Liver (tissue), 9 donors: ENCODE results near the gene DCTN5. TPM values are rescaled to one million over a fixed set of nuclear protein-coding genes. Genes with fewer than 3 reads are reported as not detected.
"Not testable (repeated sequence)": the region's sequence is repeated elsewhere in the genome, so short reads cannot be mapped to it uniquely, and the experiment has no call there.

Experiments
- DNase-seq: peaks from one replicate; pipeline ENCODE4 v3.0.0-alpha.2; 2017; ENCODE audit warnings: low spot score
- H3K27ac ChIP-seq, 2 donors: one replicate each; pipeline ENCODE4 v1.7.0; 2013; ENCODE audit warnings: inconsistent platforms in 2 of 2, low read length in 2 of 2, control low read depth in 1 of 2, low read depth in 1 of 2, mild to moderate bottlenecking in 1 of 2
- H3K27me3 ChIP-seq, 4 donors: one replicate each; pipeline versions ENCODE4 v1.6.1 to v1.7.0; 2013; ENCODE audit warnings: low read length in 3 of 4, inconsistent platforms in 1 of 4, mild to moderate bottlenecking in 1 of 4, moderate library complexity in 1 of 4; ENCODE audit not compliant: control insufficient read depth in 4 of 4, insufficient read depth in 4 of 4
- H3K36me3 ChIP-seq, 4 donors: one replicate each; pipeline versions ENCODE4 v1.6.1 to v1.7.0; 2013; ENCODE audit warnings: low read length in 3 of 4, mild to moderate bottlenecking in 3 of 4, low read depth in 1 of 4, moderate library complexity in 1 of 4; ENCODE audit not compliant: control insufficient read depth in 4 of 4, insufficient read depth in 3 of 4
- H3K4me1 ChIP-seq, 4 donors: one replicate each; pipeline versions ENCODE4 v1.6.1 to v1.7.0; 2013; ENCODE audit warnings: low read length in 3 of 4, mild to moderate bottlenecking in 3 of 4, moderate library complexity in 1 of 4; ENCODE audit not compliant: control insufficient read depth in 4 of 4, insufficient read depth in 4 of 4
- H3K4me3 ChIP-seq, 3 donors: one replicate each; pipeline versions ENCODE4 v1.6.1 to v1.7.0; 2013; ENCODE audit warnings: low read length in 3 of 3, control low read depth in 1 of 3, low read depth in 1 of 3, mild to moderate bottlenecking in 1 of 3
- H3K9ac ChIP-seq, 2 donors: one replicate each; pipeline ENCODE4 v1.7.0; 2013; ENCODE audit warnings: low read length in 2 of 2, mild to moderate bottlenecking in 2 of 2, moderate library complexity in 2 of 2, control low read depth in 1 of 2, low read depth in 1 of 2
- H3K9me3 ChIP-seq, 4 donors: one replicate each; pipeline versions ENCODE4 v1.6.1 to v1.7.0; 2013; ENCODE audit warnings: low read length in 3 of 4; ENCODE audit not compliant: control insufficient read depth in 4 of 4
- ATF3 ChIP-seq: IDR thresholded peaks from 2 replicates; pipeline ENCODE4 v1.6.1; 2016; ENCODE audit warnings: antibody characterized with exemption
- CTCF ChIP-seq: fragments of 150-350 bp; IDR thresholded peaks from 2 replicates; pipeline ENCODE4 v1.5.1; 2017; ENCODE audit warnings: improper control_type of control experiment, low read depth, low read length; ENCODE audit not compliant: missing input control
- EGR1 ChIP-seq, 2 donors: IDR thresholded peaks; 2 replicates each; pipeline ENCODE4 v1.6.1; 2016 to 2018; ENCODE audit warnings: antibody characterized with exemption in 2 of 2, low read depth in 2 of 2
- HNF4A ChIP-seq, 2 donors: conservative IDR thresholded peaks; 2 replicates each; pipeline ENCODE4 v1.6.1; 2016; ENCODE audit warnings: antibody characterized with exemption in 2 of 2, mild to moderate bottlenecking in 2 of 2
- JUND ChIP-seq, 2 donors: IDR thresholded peaks; 2 replicates each; pipeline ENCODE4 v1.6.1; 2016; ENCODE audit warnings: antibody characterized with exemption in 2 of 2
- NR2F2 ChIP-seq: IDR thresholded peaks from 2 replicates; pipeline ENCODE4 v1.6.1; 2016; ENCODE audit warnings: antibody characterized with exemption
- REST ChIP-seq: IDR thresholded peaks from 2 replicates; pipeline ENCODE4 v1.6.1; 2016; ENCODE audit warnings: antibody characterized with exemption, mild to moderate bottlenecking
- RXRA ChIP-seq, 2 donors: IDR thresholded peaks; 2 replicates each; pipeline ENCODE4 v1.6.1; 2017 to 2018; ENCODE audit warnings: antibody characterized with exemption in 2 of 2, mild to moderate bottlenecking in 1 of 2
- SP1 ChIP-seq: IDR thresholded peaks from 2 replicates; pipeline ENCODE4 v1.6.1; 2018; ENCODE audit warnings: antibody characterized with exemption, mild to moderate bottlenecking
- TAF1 ChIP-seq: conservative IDR thresholded peaks from 2 replicates; pipeline ENCODE4 v1.6.1; 2016; ENCODE audit warnings: antibody characterized with exemption, mild to moderate bottlenecking
- YY1 ChIP-seq: IDR thresholded peaks from 2 replicates; pipeline ENCODE4 v1.6.1; 2016; ENCODE audit warnings: antibody characterized with exemption, mild to moderate bottlenecking
- ZBTB33 ChIP-seq: IDR thresholded peaks from 2 replicates; pipeline ENCODE4 v1.6.1; 2016; ENCODE audit warnings: antibody characterized with exemption
- WGBS: extraction: QIAGEN DNeasy Blood & Tissue Kit; methylation state at CpG from one replicate; pipeline ENCODE4 v1.1.7; 2013; 5-methylcytosine and 5-hydroxymethylcytosine counted together
- polyA plus RNA-seq, 2 donors: library from polyadenylated mRNA; stranded (reverse) in 1 of 2; unstranded in 1 of 2; fragments of 200-250 nt in 1 of 2; fragments of >200 nt in 1 of 2; fragmentation: Nextera tagmentation in 1 of 2; extraction: Ambion mirVana in 1 of 2; gene quantifications; one replicate each; pipeline versions ENCODE4 v1.2.1 to v1.2.3, GENCODE V29; 2013 to 2015
- total RNA-seq, 2 donors: library from RNA; depleted of rRNA; stranded (reverse); fragments of >200 nt; gene quantifications; one replicate each; pipeline ENCODE4 v1.2.3, GENCODE V29; 2014
- donor health status: healthy.
- donor health status: healthy.
- donor health status: healthy.
- donor health status: healthy.
- donor health status: healthy.

DCTN5 gene
- total and polyA plus RNA-seq, 4 donors: 8.3 to 20.9 (median 16.0) TPM

GRCh38 chr16:23631874-23632273 lies 9.4 kb upstream of the DCTN5 start:
- H3K36me3 ChIP-seq: peaks cover 4 to 39% (median 24%) of the 10 kb centered on the region in 4 donors
- WGBS: 96% methylated on average over 3 of the region's 3 CpGs
- not testable (repeated sequence) for H3K9me3 ChIP-seq, DNase-seq, H3K27me3 ChIP-seq, H3K4me3 ChIP-seq, H3K9ac ChIP-seq, H3K4me1 ChIP-seq, H3K27ac ChIP-seq

- H3K36me3 ChIP-seq: peaks cover 7 to 26% (median 22%) of the 10 kb centered on the region in 4 donors
- peaks cover 0 to under 1% (median under 1%) of the 10 kb centered on the region in 4 donors for H3K4me1 ChIP-seq
- H3K9me3 ChIP-seq: no peaks in the 10 kb centered on the region
- WGBS: 94% methylated on average over 4 of the region's 4 CpGs
- no peak for DNase-seq
- TF ChIP-seq REST (no peak), YY1 (no peak), ATF3 (no peak), ZBTB33 (no peak), CTCF (no peak), HNF4A (conservative IDR thresholded peaks at IDR 0.05) (no peak)
- H3K4me3 ChIP-seq: no peak overlapping the region
- no peaks in the 10 kb centered on the region for H3K27me3 ChIP-seq
- no peak overlapping the region for H3K27ac ChIP-seq
- H3K9ac ChIP-seq: no peak overlapping the region
Measured at GRCh38 chr16:23634461-23635036, 6.7 kb upstream of the DCTN5 start.

- Histone ChIP-seq H3K27me3 (no peaks in the 10 kb centered on the region), H3K36me3 (peaks cover 5 to 21% (median 16%) of the 10 kb centered on the region in 4 donors), H3K9ac (no peak overlapping the region), H3K9me3 (no peaks in the 10 kb centered on the region), H3K4me3 (no peak overlapping the region), H3K4me1 (peaks cover 0 to 14% (median 11%) of the 10 kb centered on the region in 4 donors), H3K27ac (no peak overlapping the region)
- DNase-seq: no peak
- TF ChIP-seq JUND (IDR thresholded peaks at IDR 0.05): no peak
- TF ChIP-seq EGR1 (IDR thresholded peaks at IDR 0.05; ENCODE audit: low read depth in 2 of 2): no peak
- TF ChIP-seq CTCF: no peak
- TF ChIP-seq NR2F2: no peak
- TF ChIP-seq RXRA (IDR thresholded peaks at IDR 0.05): no peak
- TF ChIP-seq TAF1: no peak
- TF ChIP-seq REST: no peak
- no peak for TF ChIP-seq SP1
- no peak for TF ChIP-seq ATF3
Measured at GRCh38 chr16:23635958-23636357, 5.3 kb upstream of the DCTN5 start.
